Left forelimb (tissue), 1 donor: Measurements from ENCODE around the gene SOSTDC1.
"Not testable (repeated sequence)": the region's sequence is repeated elsewhere in the genome, so short reads cannot be mapped to it uniquely, and the experiment has no call there.

Experiments
- DNase-seq: peaks from one replicate; pipeline ENCODE4 v3.0.0-alpha.2; 2018; ENCODE audit warnings: low spot score

Gene SOSTDC1

DNA sequence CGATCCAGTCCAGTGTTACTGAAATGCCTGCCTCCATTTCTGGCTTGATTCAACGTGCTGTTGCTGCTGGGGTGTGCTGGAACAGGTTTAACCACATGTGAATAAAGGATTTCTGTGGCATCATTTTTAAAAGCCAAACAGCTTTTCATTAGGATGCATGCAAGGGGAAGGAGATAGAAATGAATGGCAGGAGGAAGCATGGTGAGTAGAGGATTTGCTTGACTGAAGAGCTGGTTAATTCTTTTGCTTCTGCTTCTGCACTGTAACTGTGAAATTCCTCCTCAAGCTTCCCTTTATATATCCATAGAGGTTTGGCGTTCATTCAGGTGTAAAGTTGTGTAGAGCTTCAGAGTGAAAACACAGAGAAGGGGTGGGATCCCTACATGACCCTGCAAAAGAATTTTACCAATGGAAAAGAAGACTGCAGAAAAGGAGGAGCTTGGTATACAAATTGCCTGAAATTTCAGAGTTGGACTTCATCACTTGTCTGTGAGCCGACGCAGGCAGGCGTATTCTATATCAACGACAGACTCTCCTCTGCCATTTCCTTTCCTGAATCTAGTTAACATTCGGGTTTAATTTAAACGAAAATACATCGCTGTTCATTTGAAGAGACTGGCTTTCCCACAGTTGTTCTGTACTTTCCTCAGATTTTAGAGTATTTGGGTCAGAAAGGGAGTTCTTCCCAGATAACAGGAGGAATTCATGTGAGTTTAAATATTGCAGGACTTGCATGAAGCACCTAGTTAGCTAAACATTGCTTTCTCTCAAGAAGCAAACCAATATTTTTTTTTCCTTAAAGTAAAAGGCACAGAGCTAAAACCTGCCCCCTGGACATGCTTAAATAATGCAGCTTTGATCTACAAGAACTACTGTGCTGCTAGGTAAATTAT is at the start of gene SOSTDC1:
Gene SOSTDC1 (minus strand): TSS at position 270 of the 893 bp plus-strand sequence. CDS start 70 bp downstream, at position 200.
- DNase-seq, result no peak

- DNase-seq, result no peak
Measured at GRCh38 chr7:16514729-16515128, 49.2 kb upstream of the SOSTDC1 start.

- DNase-seq, result no peak
Measured at GRCh38 chr7:16514271-16514670, 48.7 kb upstream of the SOSTDC1 start.

- DNase-seq, result no peak
Measured at GRCh38 chr7:16512097-16512496, 46.6 kb upstream of the SOSTDC1 start.

DNA sequence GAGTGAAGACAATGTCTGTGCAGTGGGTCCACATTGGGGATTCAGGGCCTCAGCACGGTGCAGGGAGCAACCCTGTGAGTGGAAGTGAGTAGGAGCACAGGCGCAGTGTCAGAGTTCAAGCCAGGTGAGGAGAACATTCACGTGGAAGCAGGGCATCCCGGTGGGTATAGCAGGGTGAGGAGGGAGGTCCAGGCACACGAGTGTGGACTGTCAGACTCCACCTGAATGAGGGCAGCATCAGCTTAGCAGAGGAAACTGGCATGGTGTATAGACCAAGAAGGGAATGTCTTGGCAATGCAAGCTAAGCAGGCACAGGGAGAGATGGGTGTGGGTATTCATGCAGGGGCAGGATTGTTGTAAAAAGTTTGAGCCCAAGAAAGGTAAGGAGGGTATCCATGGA is 45.8 kb upstream of the SOSTDC1 start:
- DNase-seq, result no peak

- DNase-seq, result no peak
Measured at GRCh38 chr7:16509829-16510228, 44.3 kb upstream of the SOSTDC1 start.

DNA sequence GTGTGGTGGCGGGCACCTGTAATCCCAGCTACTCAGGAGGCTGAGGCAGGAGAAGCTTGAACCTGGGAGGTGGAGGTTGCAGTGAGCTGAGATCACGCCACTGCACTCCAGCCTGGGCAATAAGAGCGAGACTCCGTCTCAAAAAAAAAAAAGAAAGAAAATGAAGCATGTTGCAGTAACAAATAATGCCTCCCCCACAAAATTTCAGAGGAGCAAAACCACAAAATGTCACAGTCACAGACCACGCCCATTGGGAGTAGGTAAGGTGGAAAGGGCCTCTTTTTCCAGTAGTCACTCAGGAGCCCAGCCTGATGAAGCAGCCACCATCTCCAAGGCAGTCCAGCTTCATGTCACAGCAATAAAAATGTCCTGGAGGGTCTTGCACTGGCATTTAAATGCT is 40.9 kb upstream of the SOSTDC1 start:
- not testable (repeated sequence) for DNase-seq

GRCh38 chr7:16504019-16504418 is 38.5 kb upstream of the SOSTDC1 start:
- DNase-seq, result no peak

GRCh38 chr7:16502303-16502702 is 36.8 kb upstream of the SOSTDC1 start:
- DNase-seq, result no peak

GRCh38 chr7:16498122-16498521 is 32.6 kb upstream of the SOSTDC1 start:
- DNase-seq, result no peak

GRCh38 chr7:16494955-16495719 is 29.6 kb upstream of the SOSTDC1 start:
- no peak for DNase-seq

GRCh38 chr7:16494551-16494950 is 29.0 kb upstream of the SOSTDC1 start:
- DNase-seq, result no peak

- DNase-seq, result no peak
Measured at GRCh38 chr7:16493266-16493665, 27.7 kb upstream of the SOSTDC1 start.

DNA sequence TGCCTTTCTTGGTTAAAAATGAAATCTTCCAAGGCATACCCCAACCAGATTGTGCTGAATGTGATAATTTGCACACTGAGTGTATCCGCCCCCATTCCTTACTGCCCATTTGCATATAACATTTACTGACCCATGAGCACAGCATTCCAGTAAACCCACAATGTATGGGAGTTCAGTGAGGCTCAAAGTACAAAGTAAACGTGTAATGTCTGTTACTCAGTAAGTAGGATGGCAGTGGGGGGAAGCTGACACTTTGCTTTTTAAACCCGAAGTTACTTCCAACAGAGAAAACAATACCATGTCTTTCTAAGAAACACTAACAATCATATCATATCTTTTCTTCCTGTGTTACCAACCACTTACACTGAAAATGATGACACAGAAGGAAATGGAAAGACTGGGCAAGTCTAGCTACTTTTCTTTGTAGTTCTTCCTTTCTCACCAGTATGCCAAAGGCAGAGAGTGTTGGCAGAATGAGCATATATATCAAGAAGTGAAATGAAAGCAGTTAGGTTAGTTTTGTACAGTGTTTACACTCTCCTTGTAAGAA is 27.1 kb upstream of the SOSTDC1 start:
- DNase-seq, result no peak

DNA sequence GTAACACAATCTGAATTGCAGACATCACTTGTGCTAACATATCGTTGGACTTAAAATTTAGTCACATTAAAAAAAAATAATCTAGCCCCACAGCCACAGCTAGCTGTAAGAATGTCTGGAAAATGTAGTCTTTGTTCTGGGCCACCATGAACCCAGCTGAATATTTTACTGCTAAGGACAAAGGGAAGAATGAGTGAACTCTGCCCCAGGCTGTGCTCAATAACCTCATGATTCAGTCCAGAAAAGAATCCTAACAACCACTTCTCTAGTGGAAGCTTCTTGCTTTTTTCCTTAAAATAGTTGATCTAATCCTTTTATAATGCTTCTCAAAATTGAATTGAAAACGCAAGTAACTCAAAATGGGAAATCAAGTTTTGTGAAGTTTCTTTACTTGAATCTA is 25.6 kb upstream of the SOSTDC1 start:
- DNase-seq, result no peak

DNA sequence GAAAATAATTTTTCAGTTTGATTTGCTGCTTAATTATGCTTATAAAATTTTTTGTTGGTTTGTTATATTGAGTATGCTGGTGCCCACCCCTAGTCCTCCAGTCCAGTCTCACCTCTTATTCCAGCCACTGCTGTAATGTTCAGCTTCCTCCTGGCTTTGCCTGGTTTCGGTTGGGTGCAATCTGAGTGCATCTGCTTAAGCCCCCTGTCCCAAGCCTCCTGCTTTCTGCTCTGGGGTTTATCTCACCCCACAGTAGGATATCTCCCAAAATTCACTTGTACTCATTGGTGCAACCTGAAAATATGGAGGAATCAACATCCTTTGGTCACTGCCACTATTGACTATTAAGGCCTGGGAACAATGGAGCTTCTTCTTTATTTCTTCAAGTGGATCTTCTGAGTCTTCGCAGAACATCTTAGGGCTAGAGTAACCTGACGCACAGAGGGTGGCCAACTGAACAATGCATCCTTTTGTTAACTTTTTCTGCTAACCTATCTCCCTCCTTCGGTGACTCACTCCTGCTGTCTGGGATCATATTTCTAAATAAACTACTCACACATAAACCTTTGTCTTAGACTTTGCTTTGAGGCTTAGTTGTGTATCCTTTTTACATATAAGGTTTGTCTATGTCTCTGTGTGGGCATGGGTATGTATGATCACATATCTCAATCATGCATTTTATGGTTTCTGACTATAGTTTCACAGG is 19.1 kb upstream of the SOSTDC1 start:
- no peak for DNase-seq

DNA sequence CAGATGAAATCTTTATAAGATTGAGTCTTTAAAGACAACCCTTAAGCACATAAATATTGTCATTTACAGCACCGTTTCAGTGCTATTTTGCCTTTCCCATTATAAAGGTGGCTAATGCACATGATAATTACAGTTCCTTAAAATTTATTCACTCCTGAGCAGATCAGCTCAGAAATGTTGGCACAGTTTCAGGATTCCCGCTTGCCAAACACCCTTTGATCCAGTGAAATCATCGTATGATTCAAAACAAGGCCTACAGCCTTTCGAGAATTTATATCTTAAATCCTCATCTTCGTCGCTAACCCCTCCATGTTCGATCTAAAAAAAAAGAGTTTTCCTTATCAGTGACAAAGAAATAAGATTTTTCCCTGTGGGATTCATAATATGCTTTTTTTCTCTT is 14.1 kb upstream of the SOSTDC1 start:
- no peak for DNase-seq

DNA sequence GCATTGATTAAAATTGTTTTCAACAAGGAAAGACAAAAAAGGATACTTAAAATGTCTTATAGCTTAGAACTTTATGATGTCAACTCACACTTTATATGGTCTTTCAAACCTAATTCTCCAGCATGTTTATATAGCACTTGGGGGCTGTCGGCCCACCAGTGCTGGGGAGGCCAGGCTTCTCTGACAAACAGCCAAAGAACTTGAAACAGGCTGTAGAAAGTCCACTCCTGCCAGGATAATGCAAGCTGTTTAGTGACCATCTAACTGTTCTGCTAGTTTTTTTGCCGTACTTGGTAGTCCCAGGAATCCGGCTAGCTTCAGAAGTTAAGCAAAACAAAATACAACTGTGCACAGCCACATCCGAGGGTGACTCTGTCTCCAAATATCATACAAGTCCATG is 13.6 kb upstream of the SOSTDC1 start:
- no peak for DNase-seq

DNA sequence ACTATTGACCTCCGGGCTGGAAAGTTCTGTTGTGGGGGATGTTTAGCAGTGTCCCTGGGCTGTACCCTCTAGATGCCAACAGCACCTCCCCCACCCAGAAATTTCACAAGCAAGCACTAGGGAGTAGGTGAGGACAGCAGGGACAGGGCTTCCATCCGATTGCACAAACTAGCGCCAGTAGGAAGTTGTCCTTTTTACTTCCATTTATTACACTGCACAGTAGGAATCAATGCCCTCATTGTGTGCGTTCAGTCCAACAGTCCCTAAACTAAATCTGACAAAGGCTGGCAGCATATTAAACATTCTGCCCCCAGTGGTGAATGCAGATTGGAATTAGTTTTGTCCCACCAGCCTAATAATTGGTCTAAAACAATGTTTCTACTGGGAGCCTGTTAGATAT is 6.4 kb upstream of the SOSTDC1 start:
- DNase-seq, result no peak

- DNase-seq, result no peak
Measured at GRCh38 chr7:16463949-16464715, 1.4 kb downstream of the SOSTDC1 start.

DNA sequence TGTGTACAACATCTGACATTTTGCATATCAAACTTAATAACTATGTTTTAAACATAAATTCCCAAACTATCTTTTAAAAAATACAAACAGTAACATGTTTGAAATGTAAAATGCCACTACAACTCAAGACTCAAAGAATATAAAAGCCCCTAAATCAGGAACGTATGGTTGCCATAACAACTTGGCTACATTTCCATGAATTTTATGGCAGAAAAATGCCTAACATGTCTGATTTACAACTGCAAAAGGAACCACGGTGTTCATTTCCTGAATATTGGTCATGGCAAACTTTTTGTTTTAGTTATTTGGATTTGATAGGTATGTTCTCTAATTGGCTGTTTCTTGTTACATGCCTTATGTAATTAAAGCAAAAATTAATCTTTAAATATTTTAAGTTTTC is 2.0 kb downstream of the SOSTDC1 start:
- no peak for DNase-seq
